Endothelial cell of umbilical vein (primary cell): ENCODE results near the gene NTN1.

Experiments used
- EZH2 ChIP-seq: IDR thresholded peaks from 2 replicates; pipeline ENCODE4 v1.6.1; 2012; ENCODE audit warnings: borderline replicate concordance, low read depth, mild to moderate bottlenecking, moderate library complexity, low read length, inconsistent platforms; ENCODE audit not compliant: severe bottlenecking
- FOS ChIP-seq: IDR thresholded peaks from 2 replicates; pipeline ENCODE4 v1.6.1; 2011; ENCODE audit warnings: mild to moderate bottlenecking, low read length, moderate library complexity, borderline replicate concordance; ENCODE audit not compliant: insufficient read depth
- JUN ChIP-seq: IDR thresholded peaks from 2 replicates; pipeline ENCODE4 v1.6.1; 2011; ENCODE audit warnings: borderline replicate concordance, low read depth; ENCODE audit not compliant: insufficient read length, insufficient read depth
- MYC ChIP-seq: IDR thresholded peaks from one replicate; pipeline ENCODE4 v1.6.1; 2011; ENCODE audit warnings: mild to moderate bottlenecking, low read depth, low read length
- POLR2A ChIP-seq: IDR thresholded peaks from 2 replicates; pipeline ENCODE4 v1.6.1; 2012; ENCODE audit warnings: low read depth, mild to moderate bottlenecking, control low read depth, low read length
- POLR2AphosphoS5 ChIP-seq: IDR thresholded peaks from 2 replicates; pipeline ENCODE4 v1.6.1; 2012; ENCODE audit warnings: low read depth, mild to moderate bottlenecking, control low read depth, low read length, moderate library complexity; ENCODE audit not compliant: insufficient read depth
- TF ChIP-seq, protein P1 (sequence below), 2 donors: IDR thresholded peaks; 1 replicate in 1 of 2; 2 replicates in 1 of 2; pipeline ENCODE4 v1.5.1; 2011; ENCODE audit warnings: low read length in 2 of 2, mild to moderate bottlenecking in 2 of 2, moderate library complexity in 2 of 2, control low read depth in 1 of 2, inconsistent platforms in 1 of 2, low read depth in 1 of 2; ENCODE audit not compliant: insufficient read depth in 1 of 2; ENCODE audit errors: extremely low read depth in 1 of 2

DNA sequence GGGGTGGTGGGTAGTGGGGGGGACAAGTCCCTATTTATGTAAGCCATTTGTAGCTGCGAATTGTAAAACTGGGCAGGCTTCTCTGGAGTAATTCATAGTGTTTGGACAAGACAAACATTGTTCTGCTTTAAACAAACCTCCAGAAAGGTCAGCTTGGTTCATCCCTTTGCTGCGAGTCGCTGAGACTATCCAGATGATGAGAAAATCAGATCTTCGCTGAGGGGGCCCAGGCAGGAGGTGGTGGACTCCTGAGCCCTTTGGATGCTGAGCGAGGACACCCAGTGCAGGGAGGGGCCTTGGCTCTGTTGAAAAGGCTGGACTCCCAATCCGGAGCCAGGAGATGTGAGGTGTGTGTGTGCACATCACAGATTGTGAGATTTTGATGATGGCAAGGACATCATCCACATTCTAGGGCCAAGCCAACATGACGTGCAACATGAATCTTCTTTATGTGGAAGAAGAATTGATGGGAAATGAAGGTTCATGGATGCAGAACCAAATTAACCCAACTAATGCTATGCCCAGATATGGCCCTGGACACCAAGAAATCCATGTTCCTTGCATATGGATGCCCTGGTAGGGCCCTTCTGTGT is 15.0 kb upstream of the NTN1 start:
- TF ChIP-seq, protein P1, sequence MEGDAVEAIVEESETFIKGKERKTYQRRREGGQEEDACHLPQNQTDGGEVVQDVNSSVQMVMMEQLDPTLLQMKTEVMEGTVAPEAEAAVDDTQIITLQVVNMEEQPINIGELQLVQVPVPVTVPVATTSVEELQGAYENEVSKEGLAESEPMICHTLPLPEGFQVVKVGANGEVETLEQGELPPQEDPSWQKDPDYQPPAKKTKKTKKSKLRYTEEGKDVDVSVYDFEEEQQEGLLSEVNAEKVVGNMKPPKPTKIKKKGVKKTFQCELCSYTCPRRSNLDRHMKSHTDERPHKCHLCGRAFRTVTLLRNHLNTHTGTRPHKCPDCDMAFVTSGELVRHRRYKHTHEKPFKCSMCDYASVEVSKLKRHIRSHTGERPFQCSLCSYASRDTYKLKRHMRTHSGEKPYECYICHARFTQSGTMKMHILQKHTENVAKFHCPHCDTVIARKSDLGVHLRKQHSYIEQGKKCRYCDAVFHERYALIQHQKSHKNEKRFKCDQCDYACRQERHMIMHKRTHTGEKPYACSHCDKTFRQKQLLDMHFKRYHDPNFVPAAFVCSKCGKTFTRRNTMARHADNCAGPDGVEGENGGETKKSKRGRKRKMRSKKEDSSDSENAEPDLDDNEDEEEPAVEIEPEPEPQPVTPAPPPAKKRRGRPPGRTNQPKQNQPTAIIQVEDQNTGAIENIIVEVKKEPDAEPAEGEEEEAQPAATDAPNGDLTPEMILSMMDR (IDR thresholded peaks at IDR 0.05; ENCODE audit: extremely low read depth in 1 of 2, insufficient read depth in 1 of 2, low read depth in 1 of 2, low read length in 2 of 2) = no peak
- TF ChIP-seq FOS (no peak), EZH2 (peak; percentile 18), POLR2AphosphoS5 (no peak), JUN (no peak), POLR2A (no peak), MYC (no peak)
